Measurements from ENCODE around the gene PRKCE.

PRKCE gene

GRCh38 chr2:45860136-45861121 is 209.0 kb downstream of the PRKCE start:
- no peak for DNase-seq (ENCODE audit: low read depth in 2 of 2)

GRCh38 chr2:45862843-45863242 is 211.4 kb downstream of the PRKCE start:
- no peak for DNase-seq (ENCODE audit: low read depth in 2 of 2)

- no peak for DNase-seq (ENCODE audit: low read depth in 2 of 2)
Observed at GRCh38 chr2:45864121-45864520, 212.6 kb downstream of the PRKCE start.

GRCh38 chr2:45867349-45867748 is 215.9 kb downstream of the PRKCE start:
- no peak for DNase-seq (ENCODE audit: low read depth in 2 of 2)

GRCh38 chr2:45867800-45868199 is 216.3 kb downstream of the PRKCE start:
- DNase-seq (ENCODE audit: low read depth in 2 of 2) = no peak

GRCh38 chr2:45869165-45869501 is 217.7 kb downstream of the PRKCE start:
- no peak for DNase-seq (ENCODE audit: low read depth in 2 of 2)

GRCh38 chr2:45871025-45871424 is 219.6 kb downstream of the PRKCE start:
- no peak for DNase-seq (ENCODE audit: low read depth in 2 of 2)

- no peak for DNase-seq (ENCODE audit: low read depth in 2 of 2)
Observed at GRCh38 chr2:45871541-45871940, 220.1 kb downstream of the PRKCE start.

GRCh38 chr2:45872211-45872610 is 220.7 kb downstream of the PRKCE start:
- no peak for DNase-seq (ENCODE audit: low read depth in 2 of 2)

- DNase-seq (ENCODE audit: low read depth in 2 of 2) = no peak
Observed at GRCh38 chr2:45874344-45874743, 222.9 kb downstream of the PRKCE start.

- no peak for DNase-seq (ENCODE audit: low read depth in 2 of 2)
Observed at GRCh38 chr2:45876611-45877010, 225.1 kb downstream of the PRKCE start.

GRCh38 chr2:45879406-45879805 is 227.9 kb downstream of the PRKCE start:
- no peak for DNase-seq (ENCODE audit: low read depth in 2 of 2)

GRCh38 chr2:45879936-45880335 is 228.5 kb downstream of the PRKCE start:
- no peak for DNase-seq (ENCODE audit: low read depth in 2 of 2)

- no peak for DNase-seq (ENCODE audit: low read depth in 2 of 2)
Observed at GRCh38 chr2:45881970-45882581, 230.6 kb downstream of the PRKCE start.

- no peak for DNase-seq (ENCODE audit: low read depth in 2 of 2)
Observed at GRCh38 chr2:45882707-45883602, 231.5 kb downstream of the PRKCE start.

- no peak for DNase-seq (ENCODE audit: low read depth in 2 of 2)
Observed at GRCh38 chr2:45883603-45884000, 232.1 kb downstream of the PRKCE start.

GRCh38 chr2:45884126-45884525 is 232.7 kb downstream of the PRKCE start:
- DNase-seq (ENCODE audit: low read depth in 2 of 2) = no peak

GRCh38 chr2:45885171-45885621 is 233.7 kb downstream of the PRKCE start:
- no peak for DNase-seq (ENCODE audit: low read depth in 2 of 2)

- DNase-seq (ENCODE audit: low read depth in 2 of 2) = no peak
Observed at GRCh38 chr2:45886171-45886663, 234.7 kb downstream of the PRKCE start.

GRCh38 chr2:45888167-45888566 is 236.7 kb downstream of the PRKCE start:
- no peak for DNase-seq (ENCODE audit: low read depth in 2 of 2)

GRCh38 chr2:45888641-45889040 is 237.2 kb downstream of the PRKCE start:
- DNase-seq (ENCODE audit: low read depth in 2 of 2) = no peak

- DNase-seq (ENCODE audit: low read depth in 2 of 2) = peak; percentile 4 to 8
Observed at GRCh38 chr2:45889053-45889452, 237.6 kb downstream of the PRKCE start.
